HepG2 (cell line): ENCODE data around the gene MTFR1L. TPM values are rescaled to one million over a fixed set of nuclear protein-coding genes. Genes with fewer than 3 reads are reported as not detected.
A peak's percentile ranks its signal among the peaks of the same experiment; 100 is the strongest.

Experiments used
- ATF2 ChIP-seq: sonication (generic); formaldehyde crosslinking; IDR thresholded peaks from 2 replicates; pipeline ENCODE4 v1.4.0; 2020; ENCODE audit warnings: missing genetic modification reagents
- HNRNPUL1 ChIP-seq: fragments of 200-400 bp; formaldehyde crosslinking; IDR thresholded peaks from 2 replicates; pipeline ENCODE4 v1.6.1; 2017; ENCODE audit warnings: low read depth, mild to moderate bottlenecking, low read length, moderate library complexity
- KDM3A ChIP-seq: IDR thresholded peaks from 2 replicates; pipeline ENCODE4 v1.6.1; 2018; ENCODE audit warnings: low read depth, missing compliant biosample characterization
- LCORL ChIP-seq, 2 experiments: fragments of 450-650 bp in 1 of 2; sonication (generic) in 1 of 2; formaldehyde crosslinking in 1 of 2; IDR thresholded peaks; 2 replicates each; pipeline versions ENCODE4 v1.5.0 to v1.6.1; 2017 to 2020; ENCODE audit warnings: antibody characterized with exemption in 1 of 2, missing genetic modification reagents in 1 of 2
- NFE2 ChIP-seq: sonication (generic); formaldehyde crosslinking; IDR thresholded peaks from 2 replicates; pipeline ENCODE4 v1.4.0; 2020; ENCODE audit warnings: missing genetic modification reagents
- NR2F1 ChIP-seq, 2 experiments: fragments of 450-650 bp in 1 of 2; formaldehyde crosslinking in 1 of 2; IDR thresholded peaks; 2 replicates each; pipeline versions ENCODE4 v1.5.0 to v1.6.1; 2016 to 2020; ENCODE audit warnings: mild to moderate bottlenecking in 1 of 2, missing compliant biosample characterization in 1 of 2, missing genetic modification reagents in 1 of 2, moderate library complexity in 1 of 2
- PHF8 ChIP-seq: sonication (generic); formaldehyde crosslinking; IDR thresholded peaks from 2 replicates; pipeline ENCODE4 v1.5.0; 2020; ENCODE audit warnings: missing genetic modification reagents
- PRDM10 ChIP-seq: sonication (generic); formaldehyde crosslinking; IDR thresholded peaks from 2 replicates; pipeline ENCODE4 v1.4.0; 2020; ENCODE audit warnings: low read depth, missing genetic modification reagents
- RARA ChIP-seq: IDR thresholded peaks from 2 replicates; pipeline ENCODE4 v1.6.1; 2016; ENCODE audit warnings: missing genetic modification reagents, missing compliant biosample characterization
- REPIN1 ChIP-seq: sonication (generic); formaldehyde crosslinking; IDR thresholded peaks from 2 replicates; pipeline ENCODE4 v1.8.0; 2022; ENCODE audit warnings: missing genetic modification reagents, low read depth, mild to moderate bottlenecking, borderline replicate concordance
- REST ChIP-seq, 2 experiments: IDR thresholded peaks; 2 replicates each; pipeline ENCODE4 v1.6.1; 2011 to 2012; ENCODE audit warnings: low read length in 2 of 2, borderline replicate concordance in 1 of 2, low read depth in 1 of 2, mild to moderate bottlenecking in 1 of 2, moderate library complexity in 1 of 2
- SYNCRIP ChIP-seq: fragments of 200-400 bp; formaldehyde crosslinking; IDR thresholded peaks from 2 replicates; pipeline ENCODE4 v1.6.1; 2018; ENCODE audit warnings: mild to moderate bottlenecking, low read depth, low read length; ENCODE audit not compliant: insufficient read depth
- TAF15 ChIP-seq: fragments of 200-400 bp; formaldehyde crosslinking; IDR thresholded peaks from one replicate; pipeline ENCODE4 v1.6.1; 2018; ENCODE audit warnings: mild to moderate bottlenecking, low read depth, low read length; ENCODE audit not compliant: poor library complexity, severe bottlenecking
- ZFP90 ChIP-seq: sonication (generic); formaldehyde crosslinking; IDR thresholded peaks from 2 replicates; pipeline ENCODE4 v1.8.0; 2022; ENCODE audit warnings: missing genetic modification reagents, mild to moderate bottlenecking, inconsistent platforms, borderline replicate concordance
- ZKSCAN8 ChIP-seq: IDR thresholded peaks from 2 replicates; pipeline ENCODE4 v1.6.1; 2016; ENCODE audit warnings: borderline replicate concordance, missing genetic modification reagents, missing compliant biosample characterization
- ZNF782 ChIP-seq: sonication (generic); formaldehyde crosslinking; IDR thresholded peaks from 2 replicates; pipeline ENCODE4 v1.4.0; 2020; ENCODE audit warnings: missing genetic modification reagents, mild to moderate bottlenecking, borderline replicate concordance
- ZNF850 ChIP-seq: sonication (generic); formaldehyde crosslinking; conservative IDR thresholded peaks from 2 replicates; pipeline ENCODE4 v1.9.0; 2021; ENCODE audit warnings: mild to moderate bottlenecking, missing genetic modification reagents
- polyA plus RNA-seq, 8 experiments: library from polyadenylated mRNA; depleted of rRNA in 3 of 8; stranded (reverse) in 7 of 8; unstranded in 1 of 8; fragments of >200 nt; fragmentation: Illumina TruSeq in 4 of 8; extraction: Trizol in 4 of 8; gene quantifications; 2 replicates each; pipeline versions ENCODE4 v1.2.1 to v1.2.3, GENCODE V29; 2011 to 2016; ENCODE audit warnings: low read depth in 4 of 8, missing spikeins in 1 of 8, mixed read lengths in 1 of 8; ENCODE audit not compliant: insufficient read depth in 1 of 8
- total RNA-seq, 5 experiments: library from RNA; depleted of rRNA; stranded (reverse); fragments of >200 nt; fragmentation: Illumina TruSeq; extraction: Trizol; gene quantifications; 2 replicates each; pipeline ENCODE4 v1.2.3, GENCODE V29; 2016; ENCODE audit warnings: low read depth in 1 of 5

Gene MTFR1L
- total and polyA plus RNA-seq, 2 of the 13 experiments (the other 11 are each of a cell fraction or from before 2014, with no cell fraction given) = 38.0 to 55.7 TPM

GRCh38 chr1:25819491-25820246 is at the start of gene MTFR1L (continued):
- TF ChIP-seq ZNF782 = no peak; the same call in 1 of the 2 replicates
- TF ChIP-seq REST (IDR thresholded peaks at IDR 0.05; ENCODE audit: borderline replicate concordance in 1 of 2, low read depth in 1 of 2, low read length in 2 of 2) = no peak
- TF ChIP-seq HNRNPUL1 = no peak
- peak; percentile 49; the same call in 1 of the 2 replicates for TF ChIP-seq ZNF850
- TF ChIP-seq ATF2 (CRISPR knock-in tag) = peak; percentile 76
- no peak for TF ChIP-seq TAF15
- TF ChIP-seq NFE2 (CRISPR knock-in tag) = no peak
- TF ChIP-seq RARA = peak; percentile 56
- peak; percentile 58; the same call in 1 of the 2 replicates for TF ChIP-seq KDM3A
- peak; percentile 38; the same call in 1 of the 2 replicates for TF ChIP-seq ZKSCAN8 (CRISPR knock-in tag)
- no peak for TF ChIP-seq LCORL (IDR thresholded peaks at IDR 0.05)
- TF ChIP-seq LCORL (CRISPR knock-in tag; IDR thresholded peaks at IDR 0.05) = peak; percentile 46; the same call in 1 of the 2 replicates
- TF ChIP-seq PRDM10 (CRISPR knock-in tag) = 0 out of 2 replicates have a peak, but pooled peaks have one; percentile 35
- no peak for TF ChIP-seq SYNCRIP
- TF ChIP-seq PHF8 (CRISPR knock-in tag) = peak; percentile 77
- TF ChIP-seq ZFP90 (CRISPR knock-in tag) = no peak; the same call in 1 of the 2 replicates
- TF ChIP-seq REPIN1 = peak; percentile 72
- peak in 1 of 2 experiments; percentile 15; a peak in 1 of 4 replicates for TF ChIP-seq NR2F1 (CRISPR knock-in tag; IDR thresholded peaks at IDR 0.05)
